ENCODE measurements around the gene PIR. TPM values are rescaled to one million over a fixed set of nuclear protein-coding genes. Genes with fewer than 3 reads are reported as not detected.

The PIR gene
- total RNA-seq, 1 donor from 2014 or later, result 45.0 TPM

GRCh38 chrX:15525664-15526416 lies 32.7 kb upstream of the PIR start:
- H3K27me3 ChIP-seq, result no peaks in the 10 kb centered on the region
- no peaks in the 10 kb centered on the region for H3K79me2 ChIP-seq (ENCODE audit: low read depth)
- H3K36me3 ChIP-seq, result no peaks in the 10 kb centered on the region
- TF ChIP-seq, protein P1, sequence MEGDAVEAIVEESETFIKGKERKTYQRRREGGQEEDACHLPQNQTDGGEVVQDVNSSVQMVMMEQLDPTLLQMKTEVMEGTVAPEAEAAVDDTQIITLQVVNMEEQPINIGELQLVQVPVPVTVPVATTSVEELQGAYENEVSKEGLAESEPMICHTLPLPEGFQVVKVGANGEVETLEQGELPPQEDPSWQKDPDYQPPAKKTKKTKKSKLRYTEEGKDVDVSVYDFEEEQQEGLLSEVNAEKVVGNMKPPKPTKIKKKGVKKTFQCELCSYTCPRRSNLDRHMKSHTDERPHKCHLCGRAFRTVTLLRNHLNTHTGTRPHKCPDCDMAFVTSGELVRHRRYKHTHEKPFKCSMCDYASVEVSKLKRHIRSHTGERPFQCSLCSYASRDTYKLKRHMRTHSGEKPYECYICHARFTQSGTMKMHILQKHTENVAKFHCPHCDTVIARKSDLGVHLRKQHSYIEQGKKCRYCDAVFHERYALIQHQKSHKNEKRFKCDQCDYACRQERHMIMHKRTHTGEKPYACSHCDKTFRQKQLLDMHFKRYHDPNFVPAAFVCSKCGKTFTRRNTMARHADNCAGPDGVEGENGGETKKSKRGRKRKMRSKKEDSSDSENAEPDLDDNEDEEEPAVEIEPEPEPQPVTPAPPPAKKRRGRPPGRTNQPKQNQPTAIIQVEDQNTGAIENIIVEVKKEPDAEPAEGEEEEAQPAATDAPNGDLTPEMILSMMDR (IDR thresholded peaks at IDR 0.05), result no peak
- no peak for TF ChIP-seq EZH2 (IDR thresholded peaks at IDR 0.05)
- no peak for TF ChIP-seq EZH2phosphoT487 (IDR thresholded peaks at IDR 0.05)
- no peak for DNase-seq (ENCODE audit: low spot score)
- H3K36me3 Mint-ChIP-seq, result no peaks in the 10 kb centered on the region
- no peaks in the 10 kb centered on the region for H3K4me1 Mint-ChIP-seq
- no peak overlapping the region for H3K4me3 ChIP-seq
- no peak overlapping the region for H3K27ac Mint-ChIP-seq
- no peak overlapping the region for H3K27ac ChIP-seq
- H3K9ac ChIP-seq, result no peak overlapping the region
- H3K4me2 ChIP-seq, result no peak overlapping the region
- no peaks in the 10 kb centered on the region for H4K20me1 ChIP-seq (ENCODE audit: low read depth)
- no peak overlapping the region for H3K4me3 Mint-ChIP-seq
- H3K4me1 ChIP-seq, result no peaks in the 10 kb centered on the region
- H3F3A ChIP-seq (ENCODE audit: low read depth), result no peaks in the 10 kb centered on the region
- no peaks in the 10 kb centered on the region for H3K9me3 Mint-ChIP-seq
- H3K9me3 ChIP-seq (ENCODE audit: low read depth), result no peaks in the 10 kb centered on the region
- H3K27me3 Mint-ChIP-seq (ENCODE audit: insufficient read depth, low read depth), result peaks cover 3% of the 10 kb centered on the region
- H2AFZ ChIP-seq (replicated peaks), result no peak overlapping the region

DNA sequence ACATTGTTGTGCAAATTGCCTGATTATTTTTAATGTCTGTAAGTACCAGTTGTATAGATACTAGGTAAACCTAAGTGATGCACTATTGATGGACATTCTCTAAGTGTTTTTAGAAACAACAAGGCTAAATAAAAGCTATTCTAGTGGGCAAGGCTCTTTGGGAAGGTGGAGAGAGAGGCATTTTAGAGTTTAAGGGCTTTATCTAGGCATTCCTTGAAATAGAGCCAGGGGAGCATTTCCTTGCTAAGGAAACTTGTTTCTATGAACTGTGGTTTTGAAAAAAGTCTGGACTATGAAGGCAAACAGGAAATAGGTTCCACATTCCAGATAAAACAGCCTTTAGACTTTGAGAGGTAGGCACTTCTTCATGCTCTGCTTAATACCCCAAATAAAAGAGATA lies 31.3 kb upstream of the PIR start:
- no peak overlapping the region for H2AFZ ChIP-seq (replicated peaks)
- no peaks in the 10 kb centered on the region for H3K36me3 ChIP-seq

DNA sequence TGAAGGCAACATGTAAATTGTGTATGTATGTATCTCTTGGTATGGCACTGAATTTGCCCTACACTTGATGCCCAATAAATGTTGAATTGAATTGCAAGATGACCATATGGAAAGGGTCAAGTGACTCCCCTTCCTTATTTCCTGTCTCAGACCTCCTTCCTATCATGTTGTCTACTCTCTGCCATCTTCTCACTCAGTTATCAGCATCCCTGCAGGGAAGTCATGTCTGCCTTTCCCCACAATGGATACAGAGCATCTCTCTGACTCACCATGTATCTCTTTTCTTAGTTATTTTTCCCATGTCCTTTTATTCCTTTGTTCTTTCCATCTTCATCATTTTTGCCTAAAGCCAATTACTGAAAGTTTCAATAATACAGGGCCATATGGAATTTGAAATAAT lies 30.0 kb upstream of the PIR start:
- no peak overlapping the region for H3K27ac ChIP-seq
- Mint-ChIP-seq H3K4me1 (no peaks in the 10 kb centered on the region), H3K4me3 (no peak overlapping the region), H3K27ac (no peak overlapping the region), H3K36me3 (no peaks in the 10 kb centered on the region), H3K27me3 (ENCODE audit: insufficient read depth, low read depth) (peaks cover 3% of the 10 kb centered on the region), H3K9me3 (no peaks in the 10 kb centered on the region)
- no peaks in the 10 kb centered on the region for H3F3A ChIP-seq (ENCODE audit: low read depth)
- no peak overlapping the region for H2AFZ ChIP-seq (replicated peaks)
- no peaks in the 10 kb centered on the region for H3K36me3 ChIP-seq
- H3K4me2 ChIP-seq, result no peak overlapping the region
- no peak overlapping the region for H3K4me3 ChIP-seq
- DNase-seq (ENCODE audit: low spot score), result no peak
- no peaks in the 10 kb centered on the region for H3K4me1 ChIP-seq
- no peak overlapping the region for H3K9ac ChIP-seq
- no peaks in the 10 kb centered on the region for H4K20me1 ChIP-seq (ENCODE audit: low read depth)
- no peaks in the 10 kb centered on the region for H3K79me2 ChIP-seq (ENCODE audit: low read depth)
- no peaks in the 10 kb centered on the region for H3K9me3 ChIP-seq (ENCODE audit: low read depth)
- TF ChIP-seq EZH2 (IDR thresholded peaks at IDR 0.05), result no peak
- no peak for TF ChIP-seq EZH2phosphoT487 (IDR thresholded peaks at IDR 0.05)
- TF ChIP-seq, protein P1 (IDR thresholded peaks at IDR 0.05), result no peak
- no peaks in the 10 kb centered on the region for H3K27me3 ChIP-seq

More for the DNA sequence above, 31.3 kb upstream of the PIR start:
- Histone ChIP-seq H4K20me1 (ENCODE audit: low read depth) (no peaks in the 10 kb centered on the region), H3K9ac (no peak overlapping the region), H3K9me3 (ENCODE audit: low read depth) (no peaks in the 10 kb centered on the region), H3K4me3 (no peak overlapping the region), H3K27ac (no peak overlapping the region), H3K4me2 (no peak overlapping the region), H3F3A (ENCODE audit: low read depth) (no peaks in the 10 kb centered on the region), H3K4me1 (no peaks in the 10 kb centered on the region), H3K79me2 (ENCODE audit: low read depth) (no peaks in the 10 kb centered on the region), H3K27me3 (no peaks in the 10 kb centered on the region)
- H3K4me1 Mint-ChIP-seq, result no peaks in the 10 kb centered on the region
- peaks cover 3% of the 10 kb centered on the region for H3K27me3 Mint-ChIP-seq (ENCODE audit: insufficient read depth, low read depth)
- no peaks in the 10 kb centered on the region for H3K36me3 Mint-ChIP-seq
- no peak overlapping the region for H3K27ac Mint-ChIP-seq
- no peak for TF ChIP-seq EZH2 (IDR thresholded peaks at IDR 0.05)
- no peak for DNase-seq (ENCODE audit: low spot score)
- no peaks in the 10 kb centered on the region for H3K9me3 Mint-ChIP-seq
- no peak overlapping the region for H3K4me3 Mint-ChIP-seq

GRCh38 chrX:15522464-15522863 lies 29.3 kb upstream of the PIR start:
- Histone ChIP-seq H3K27ac (no peak overlapping the region), H2AFZ (replicated peaks) (no peak overlapping the region), H3K4me2 (no peak overlapping the region), H4K20me1 (ENCODE audit: low read depth) (no peaks in the 10 kb centered on the region), H3K79me2 (ENCODE audit: low read depth) (no peaks in the 10 kb centered on the region), H3K9ac (no peak overlapping the region), H3K9me3 (ENCODE audit: low read depth) (no peaks in the 10 kb centered on the region), H3K4me1 (no peaks in the 10 kb centered on the region), H3K36me3 (no peaks in the 10 kb centered on the region), H3K27me3 (no peaks in the 10 kb centered on the region), H3K4me3 (no peak overlapping the region), H3F3A (ENCODE audit: low read depth) (no peaks in the 10 kb centered on the region)
- Mint-ChIP-seq H3K9me3 (no peaks in the 10 kb centered on the region), H3K27ac (no peak overlapping the region), H3K36me3 (no peaks in the 10 kb centered on the region), H3K27me3 (ENCODE audit: insufficient read depth, low read depth) (peaks cover 3% of the 10 kb centered on the region), H3K4me1 (no peaks in the 10 kb centered on the region), H3K4me3 (no peak overlapping the region)
- TF ChIP-seq EZH2phosphoT487 (IDR thresholded peaks at IDR 0.05) (no peak), EZH2 (IDR thresholded peaks at IDR 0.05) (no peak)
- TF ChIP-seq, protein P1 (IDR thresholded peaks at IDR 0.05), result no peak
- DNase-seq (ENCODE audit: low spot score), result no peak
